Mesothelial cell of epicardium (in vitro differentiated cells): ENCODE measurements around the gene SYNPO2. TPM values are rescaled to one million over a fixed set of nuclear protein-coding genes. Genes with fewer than 3 reads are reported as not detected.

ENCODE experiments used
- DNase-seq, 2 experiments: peaks; one replicate each; pipeline ENCODE4 v3.0.0; 2021; ENCODE audit warnings: low spot score in 2 of 2; ENCODE audit not compliant: unreplicated experiment in 2 of 2
- H3K27ac Mint-ChIP-seq: 2 replicates; pipeline ENCODE4 v1.8.0; 2021; ENCODE audit warnings: mixed read lengths
- H3K27me3 Mint-ChIP-seq: 2 replicates; pipeline ENCODE4 v1.8.0; 2021; ENCODE audit warnings: low read depth, mixed read lengths
- H3K36me3 Mint-ChIP-seq: 2 replicates; pipeline ENCODE4 v1.8.0; 2021; ENCODE audit warnings: mixed read lengths
- H3K4me1 Mint-ChIP-seq: 2 replicates; pipeline ENCODE4 v1.8.0; 2021; ENCODE audit warnings: mixed read lengths
- H3K4me3 Mint-ChIP-seq: 2 replicates; pipeline ENCODE4 v1.8.0; 2021; ENCODE audit warnings: mild to moderate bottlenecking, moderate library complexity, mixed read lengths
- H3K9me3 Mint-ChIP-seq: 2 replicates; pipeline ENCODE4 v1.8.0; 2021; ENCODE audit warnings: mixed read lengths
- total RNA-seq: library from RNA; stranded (reverse); gene quantifications from 3 replicates; pipeline ENCODE4 v1.2.1, GENCODE V29; 2021
- TF ChIP-seq, protein P1 (sequence below): fragments of 200-600 bp; sonication (generic); IDR thresholded peaks from one replicate; pipeline ENCODE4 v1.5.0; 2021; ENCODE audit warnings: antibody characterized with exemption; ENCODE audit not compliant: unreplicated experiment

Gene SYNPO2
- total RNA-seq, 1 donor from 2014 or later = 23.4 TPM

GRCh38 chr4:119104644-119105273 lies 216.1 kb downstream of the SYNPO2 start:
- TF ChIP-seq, protein P1, sequence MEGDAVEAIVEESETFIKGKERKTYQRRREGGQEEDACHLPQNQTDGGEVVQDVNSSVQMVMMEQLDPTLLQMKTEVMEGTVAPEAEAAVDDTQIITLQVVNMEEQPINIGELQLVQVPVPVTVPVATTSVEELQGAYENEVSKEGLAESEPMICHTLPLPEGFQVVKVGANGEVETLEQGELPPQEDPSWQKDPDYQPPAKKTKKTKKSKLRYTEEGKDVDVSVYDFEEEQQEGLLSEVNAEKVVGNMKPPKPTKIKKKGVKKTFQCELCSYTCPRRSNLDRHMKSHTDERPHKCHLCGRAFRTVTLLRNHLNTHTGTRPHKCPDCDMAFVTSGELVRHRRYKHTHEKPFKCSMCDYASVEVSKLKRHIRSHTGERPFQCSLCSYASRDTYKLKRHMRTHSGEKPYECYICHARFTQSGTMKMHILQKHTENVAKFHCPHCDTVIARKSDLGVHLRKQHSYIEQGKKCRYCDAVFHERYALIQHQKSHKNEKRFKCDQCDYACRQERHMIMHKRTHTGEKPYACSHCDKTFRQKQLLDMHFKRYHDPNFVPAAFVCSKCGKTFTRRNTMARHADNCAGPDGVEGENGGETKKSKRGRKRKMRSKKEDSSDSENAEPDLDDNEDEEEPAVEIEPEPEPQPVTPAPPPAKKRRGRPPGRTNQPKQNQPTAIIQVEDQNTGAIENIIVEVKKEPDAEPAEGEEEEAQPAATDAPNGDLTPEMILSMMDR = no peak
- Mint-ChIP-seq H3K27ac (no peak overlapping the region), H3K4me3 (no peak overlapping the region), H3K4me1 (peaks cover 23% of the 10 kb centered on the region), H3K9me3 (no peaks in the 10 kb centered on the region), H3K27me3 (no peaks in the 10 kb centered on the region), H3K36me3 (no peaks in the 10 kb centered on the region)
- DNase-seq = no peak

GRCh38 chr4:119105605-119106004 lies 217.0 kb downstream of the SYNPO2 start:
- DNase-seq = no peak
- no peak overlapping the region for H3K27ac Mint-ChIP-seq
- H3K4me3 Mint-ChIP-seq = no peak overlapping the region
- TF ChIP-seq, protein P1 = no peak
- no peaks in the 10 kb centered on the region for H3K9me3 Mint-ChIP-seq
- H3K36me3 Mint-ChIP-seq = no peaks in the 10 kb centered on the region
- H3K4me1 Mint-ChIP-seq = peaks cover 23% of the 10 kb centered on the region
- H3K27me3 Mint-ChIP-seq = no peaks in the 10 kb centered on the region

GRCh38 chr4:119106036-119107000 lies 217.7 kb downstream of the SYNPO2 start:
- H3K27ac Mint-ChIP-seq = peak overlapping the region; percentile 73
- H3K4me3 Mint-ChIP-seq = no peak overlapping the region
- TF ChIP-seq, protein P1 = no peak
- H3K27me3 Mint-ChIP-seq = no peaks in the 10 kb centered on the region
- DNase-seq = no peak
- H3K9me3 Mint-ChIP-seq = no peaks in the 10 kb centered on the region
- peaks cover 23% of the 10 kb centered on the region for H3K4me1 Mint-ChIP-seq
- no peaks in the 10 kb centered on the region for H3K36me3 Mint-ChIP-seq

DNA sequence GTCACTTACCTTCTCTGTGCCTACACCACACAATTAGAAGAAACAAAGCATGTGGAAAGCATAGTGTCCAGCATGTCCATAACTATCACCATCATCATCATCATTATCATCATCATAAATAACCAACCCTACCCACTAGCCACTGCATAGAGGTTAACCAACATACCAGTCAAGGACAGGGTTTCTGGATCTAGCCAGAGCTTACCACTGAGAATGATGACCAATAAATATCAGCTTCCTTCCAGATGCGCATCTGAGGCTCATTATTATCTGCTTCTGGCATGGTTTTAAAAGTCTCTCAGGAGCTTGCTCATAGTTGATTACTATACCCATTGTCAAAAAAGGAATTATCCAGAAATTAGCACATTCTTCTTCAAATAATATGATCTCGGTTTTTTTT lies 221.5 kb downstream of the SYNPO2 start:
- Mint-ChIP-seq H3K27me3 (no peaks in the 10 kb centered on the region), H3K4me3 (no peak overlapping the region), H3K9me3 (no peaks in the 10 kb centered on the region), H3K4me1 (peaks cover 11% of the 10 kb centered on the region), H3K27ac (no peak overlapping the region), H3K36me3 (no peaks in the 10 kb centered on the region)
- DNase-seq = no peak
- TF ChIP-seq, protein P1 = no peak

Other genes starting within 250 kb of the SYNPO2 start
- gene METTL14, start 203.5 kb upstream of the SYNPO2 start, total RNA-seq = 60.2 to 64.6 TPM (median 62.7 TPM) in 3 replicates
- gene SEC24D, start 52.7 kb upstream of the SYNPO2 start, total RNA-seq = 75.4 to 87.6 TPM (median 78.2 TPM) in 3 replicates
- gene MYOZ2, start 247.0 kb downstream of the SYNPO2 start, total RNA-seq = 0.14 to 0.16 TPM (median 0.16 TPM) in 3 replicates